Measurements from ENCODE around the gene HSPD1. TPM values are rescaled to one million over a fixed set of nuclear protein-coding genes. Genes with fewer than 3 reads are reported as not detected.

Gene HSPD1
- 100 to 1,000 TPM; 179 to 183 TPM for total RNA-seq

GRCh38 chr2:197499594-197500502 is at the start of gene HSPD1, which contains the start of gene HSPE1:
Gene HSPD1, minus strand, starts transcription at chr2:197499840. Its CDS starts 992 bp downstream, at chr2:197498848.
Gene HSPE1, plus strand, starts transcription at chr2:197500379. Its CDS starts 58 bp downstream, at chr2:197500437.

GRCh38 chr2:197515739-197516392 is 16.2 kb upstream of the HSPD1 start, which contains the start of gene MOB4:
Gene MOB4, plus strand, starts transcription at chr2:197516066. Its CDS starts 21 bp downstream, at chr2:197516087.

GRCh38 chr2:197453123-197453913 is 46.3 kb downstream of the HSPD1 start, which contains the start of gene COQ10B:
Gene COQ10B, plus strand, starts transcription at chr2:197453552. Its CDS starts 9 bp downstream, at chr2:197453561.

Other genes starting within 250 kb of the HSPD1 start
- gene ANKRD44, start 189.1 kb downstream of the HSPD1 start, total RNA-seq = 100 to 1,000 TPM; 214 to 242 TPM
- 100 to 1,000 TPM; 332 to 339 TPM for gene SF3B1, start 64.8 kb downstream of the HSPD1 start, total RNA-seq
- 10 to 100 TPM; 17.6 to 18.6 TPM for gene COQ10B, start 46.3 kb downstream of the HSPD1 start, total RNA-seq
- gene HSPE1, start 539 bp upstream of the HSPD1 start, total RNA-seq = 10 to 100 TPM; 73.8 to 74.3 TPM
- 10 to 100 TPM; 17.2 TPM for gene MOB4, start 16.2 kb upstream of the HSPD1 start, total RNA-seq
- not detected for gene RFTN2, start 175.7 kb upstream of the HSPD1 start, total RNA-seq
- 10 to 100 TPM; 11.1 to 12.7 TPM for gene MARS2, start 205.5 kb upstream of the HSPD1 start, total RNA-seq

Data from activated naive CD4-positive, alpha-beta T cell treated with anti-CD3 and anti-CD28 coated beads, Interleukin-2, amount 10 ng/mL, durations not matched to agents 5 hours and 36 hours (primary cell).